Neural cell (in vitro differentiated cells): Measurements from ENCODE around the gene TPM2. TPM values are rescaled to one million over a fixed set of nuclear protein-coding genes. Genes with fewer than 3 reads are reported as not detected.
"Not testable (repeated sequence)": the region's sequence is repeated elsewhere in the genome, so short reads cannot be mapped to it uniquely, and the experiment has no call there.

ENCODE experiments used
- H2AFZ ChIP-seq: fragments of 200-600, 300-800 bp; sonication (generic), shearing (Covaris generic); 2 replicates; pipeline ENCODE4 v1.6.0; 2014; ENCODE audit warnings: low read depth, mild to moderate bottlenecking, antibody characterized with exemption, low read length, moderate library complexity
- H3F3A ChIP-seq: fragments of 200-600 bp; shearing (Covaris generic); 2 replicates; pipeline ENCODE4 v1.6.1; 2016; ENCODE audit warnings: mild to moderate bottlenecking, moderate library complexity, mixed read lengths, antibody characterized with exemption, low read length; ENCODE audit not compliant: insufficient read depth, poor library complexity, severe bottlenecking
- H3K27ac ChIP-seq: fragments of 200-600, 300-800 bp; sonication (generic), shearing (Covaris generic); 2 replicates; pipeline ENCODE4 v1.5.1; 2014; ENCODE audit warnings: mild to moderate bottlenecking, low read length, moderate library complexity
- H3K27me3 ChIP-seq: fragments of 300-800, 200-600 bp; sonication (generic), shearing (Covaris generic); 2 replicates; pipeline ENCODE4 v1.6.0; 2014; ENCODE audit warnings: mild to moderate bottlenecking, low read depth, low read length, moderate library complexity; ENCODE audit not compliant: insufficient read depth
- H3K36me3 ChIP-seq: fragments of 300-800, 200-600 bp; sonication (generic), shearing (Covaris generic); 2 replicates; pipeline ENCODE4 v1.5.1; 2014; ENCODE audit warnings: mild to moderate bottlenecking, antibody characterized with exemption, low read length, moderate library complexity; ENCODE audit not compliant: insufficient read depth
- H3K4me2 ChIP-seq: fragments of 300-800, 200-600 bp; sonication (generic), shearing (Covaris generic); 2 replicates; pipeline ENCODE4 v1.6.0; 2014; ENCODE audit warnings: mild to moderate bottlenecking, low read length
- H3K4me3 ChIP-seq: fragments of 300-800, 200-600 bp; sonication (generic), shearing (Covaris generic); 2 replicates; pipeline ENCODE4 v1.5.1; 2014; ENCODE audit warnings: mild to moderate bottlenecking, low read length, moderate library complexity
- H3K79me2 ChIP-seq: fragments of 200-600 bp; shearing (Covaris generic); replicated peaks from 2 replicates; pipeline ENCODE4 v1.6.0; 2014; ENCODE audit warnings: mild to moderate bottlenecking, low read length, moderate library complexity; ENCODE audit not compliant: insufficient read depth
- H3K9ac ChIP-seq: fragments of 300-800, 200-600 bp; sonication (generic), shearing (Covaris generic); 2 replicates; pipeline ENCODE4 v1.6.1; 2016; ENCODE audit warnings: mild to moderate bottlenecking, low read length, mixed read lengths
- H3K9me2 ChIP-seq: fragments of 200-600 bp; shearing (Covaris generic); 2 replicates; pipeline ENCODE4 v1.6.1; 2016; ENCODE audit warnings: mild to moderate bottlenecking, low read length, mixed read lengths; ENCODE audit not compliant: insufficient read depth
- H3K9me3 ChIP-seq: fragments of 200-600, 300-800 bp; sonication (generic), shearing (Covaris generic); 2 replicates; pipeline ENCODE4 v1.6.1; 2016; ENCODE audit warnings: mild to moderate bottlenecking, mixed run types, low read length, moderate library complexity, mixed read lengths
- H4K20me1 ChIP-seq: fragments of 200-600 bp; shearing (Covaris generic); 2 replicates; pipeline ENCODE4 v1.6.1; 2016; ENCODE audit warnings: mild to moderate bottlenecking, mixed run types; ENCODE audit not compliant: insufficient read depth
- CTCF ChIP-seq: fragments of 450-650 bp; IDR thresholded peaks from 2 replicates; pipeline ENCODE4 v1.5.1; 2014; ENCODE audit warnings: antibody characterized with exemption, mild to moderate bottlenecking, moderate library complexity; ENCODE audit not compliant: poor library complexity, severe bottlenecking
- EP300 ChIP-seq: fragments of 450-650 bp; conservative IDR thresholded peaks from 2 replicates; pipeline ENCODE4 v1.6.1; 2014; ENCODE audit warnings: antibody characterized with exemption, mild to moderate bottlenecking, moderate library complexity; ENCODE audit not compliant: poor library complexity, severe bottlenecking
- EZH2 ChIP-seq: fragments of 200-600, 300-800 bp; shearing (Covaris generic), sonication (generic); IDR thresholded peaks from 2 replicates; pipeline ENCODE4 v1.6.1; 2014; ENCODE audit warnings: antibody characterized with exemption, low read length, borderline replicate concordance, mild to moderate bottlenecking; ENCODE audit not compliant: insufficient read depth, poor library complexity, severe bottlenecking
- MXI1 ChIP-seq: fragments of 450-650 bp; conservative IDR thresholded peaks from 2 replicates; pipeline ENCODE4 v1.6.1; 2014; ENCODE audit warnings: antibody characterized with exemption, mild to moderate bottlenecking; ENCODE audit not compliant: poor library complexity, severe bottlenecking
- POLR2AphosphoS5 ChIP-seq: IDR thresholded peaks from 2 replicates; pipeline ENCODE4 v1.6.1; 2012
- RAD21 ChIP-seq: fragments of 450-650 bp; conservative IDR thresholded peaks from 2 replicates; pipeline ENCODE4 v1.6.1; 2014; ENCODE audit warnings: antibody characterized with exemption, mild to moderate bottlenecking, moderate library complexity
- SMC3 ChIP-seq: fragments of 450-650 bp; conservative IDR thresholded peaks from 2 replicates; pipeline ENCODE4 v1.6.1; 2014; ENCODE audit warnings: antibody characterized with exemption, mild to moderate bottlenecking, moderate library complexity; ENCODE audit not compliant: poor library complexity
- TAF1 ChIP-seq: IDR thresholded peaks from 2 replicates; pipeline ENCODE4 v1.6.1; 2012; ENCODE audit warnings: low read depth
- polyA plus RNA-seq: library from polyadenylated mRNA; depleted of rRNA; stranded (reverse); fragments of >200 nt; gene quantifications from 2 replicates; pipeline ENCODE4 v1.2.3, GENCODE V29; 2014
- TF ChIP-seq, protein P1 (sequence below): IDR thresholded peaks from 2 replicates; pipeline ENCODE4 v1.6.1; 2012; ENCODE audit warnings: borderline replicate concordance

The TPM2 gene
- polyA plus RNA-seq, 1 donor from 2014 or later, result not detected

DNA sequence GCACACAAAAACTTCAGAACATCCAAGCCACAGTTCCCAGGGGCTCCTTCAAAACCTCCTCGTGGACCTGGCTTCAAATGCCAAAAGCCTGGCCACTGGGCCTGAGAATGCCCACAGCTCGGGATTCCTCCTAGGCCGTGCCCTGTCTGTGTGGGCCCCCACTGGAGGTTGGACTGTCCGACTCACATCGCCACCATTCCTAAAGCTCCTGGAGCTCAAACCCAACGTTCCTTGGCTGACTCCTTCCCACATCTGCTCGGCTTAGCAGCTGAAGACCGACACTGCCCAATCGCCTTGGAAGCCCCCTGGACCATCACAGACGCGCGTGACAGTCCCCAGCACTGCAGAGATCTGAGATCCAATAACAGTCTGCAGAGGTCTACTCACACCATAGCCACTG lies 46.7 kb downstream of the TPM2 start:
- no peak overlapping the region for H3K4me3 ChIP-seq
- no peaks in the 10 kb centered on the region for H4K20me1 ChIP-seq
- H3K36me3 ChIP-seq, result no peaks in the 10 kb centered on the region
- H3K27ac ChIP-seq, result no peak overlapping the region
- no peaks in the 10 kb centered on the region for H3K9me3 ChIP-seq
- no peaks in the 10 kb centered on the region for H3K27me3 ChIP-seq
- no peaks in the 10 kb centered on the region for H3K79me2 ChIP-seq
- no peaks in the 10 kb centered on the region for H3F3A ChIP-seq
- H2AFZ ChIP-seq, result no peak overlapping the region
- H3K9me2 ChIP-seq, result no peaks in the 10 kb centered on the region
- TF ChIP-seq, protein P1, sequence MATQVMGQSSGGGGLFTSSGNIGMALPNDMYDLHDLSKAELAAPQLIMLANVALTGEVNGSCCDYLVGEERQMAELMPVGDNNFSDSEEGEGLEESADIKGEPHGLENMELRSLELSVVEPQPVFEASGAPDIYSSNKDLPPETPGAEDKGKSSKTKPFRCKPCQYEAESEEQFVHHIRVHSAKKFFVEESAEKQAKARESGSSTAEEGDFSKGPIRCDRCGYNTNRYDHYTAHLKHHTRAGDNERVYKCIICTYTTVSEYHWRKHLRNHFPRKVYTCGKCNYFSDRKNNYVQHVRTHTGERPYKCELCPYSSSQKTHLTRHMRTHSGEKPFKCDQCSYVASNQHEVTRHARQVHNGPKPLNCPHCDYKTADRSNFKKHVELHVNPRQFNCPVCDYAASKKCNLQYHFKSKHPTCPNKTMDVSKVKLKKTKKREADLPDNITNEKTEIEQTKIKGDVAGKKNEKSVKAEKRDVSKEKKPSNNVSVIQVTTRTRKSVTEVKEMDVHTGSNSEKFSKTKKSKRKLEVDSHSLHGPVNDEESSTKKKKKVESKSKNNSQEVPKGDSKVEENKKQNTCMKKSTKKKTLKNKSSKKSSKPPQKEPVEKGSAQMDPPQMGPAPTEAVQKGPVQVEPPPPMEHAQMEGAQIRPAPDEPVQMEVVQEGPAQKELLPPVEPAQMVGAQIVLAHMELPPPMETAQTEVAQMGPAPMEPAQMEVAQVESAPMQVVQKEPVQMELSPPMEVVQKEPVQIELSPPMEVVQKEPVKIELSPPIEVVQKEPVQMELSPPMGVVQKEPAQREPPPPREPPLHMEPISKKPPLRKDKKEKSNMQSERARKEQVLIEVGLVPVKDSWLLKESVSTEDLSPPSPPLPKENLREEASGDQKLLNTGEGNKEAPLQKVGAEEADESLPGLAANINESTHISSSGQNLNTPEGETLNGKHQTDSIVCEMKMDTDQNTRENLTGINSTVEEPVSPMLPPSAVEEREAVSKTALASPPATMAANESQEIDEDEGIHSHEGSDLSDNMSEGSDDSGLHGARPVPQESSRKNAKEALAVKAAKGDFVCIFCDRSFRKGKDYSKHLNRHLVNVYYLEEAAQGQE, result no peak
- TF ChIP-seq EZH2, result no peak
- no peak for TF ChIP-seq MXI1
- TF ChIP-seq SMC3, result no peak
- TF ChIP-seq EP300, result no peak
- no peak for TF ChIP-seq TAF1
- TF ChIP-seq CTCF, result no peak
- no peak for TF ChIP-seq RAD21
- no peak for TF ChIP-seq POLR2AphosphoS5
- no peak overlapping the region for H3K4me2 ChIP-seq
- H3K9ac ChIP-seq, result no peak overlapping the region

GRCh38 chr9:35641478-35641877 lies 48.2 kb downstream of the TPM2 start:
- not testable (repeated sequence) for H3K9me3 ChIP-seq, H3K9ac ChIP-seq, H3K36me3 ChIP-seq, H3F3A ChIP-seq, H2AFZ ChIP-seq, H3K4me3 ChIP-seq, H4K20me1 ChIP-seq, H3K27ac ChIP-seq, H3K79me2 ChIP-seq, H3K27me3 ChIP-seq, H3K4me2 ChIP-seq, H3K9me2 ChIP-seq

DNA sequence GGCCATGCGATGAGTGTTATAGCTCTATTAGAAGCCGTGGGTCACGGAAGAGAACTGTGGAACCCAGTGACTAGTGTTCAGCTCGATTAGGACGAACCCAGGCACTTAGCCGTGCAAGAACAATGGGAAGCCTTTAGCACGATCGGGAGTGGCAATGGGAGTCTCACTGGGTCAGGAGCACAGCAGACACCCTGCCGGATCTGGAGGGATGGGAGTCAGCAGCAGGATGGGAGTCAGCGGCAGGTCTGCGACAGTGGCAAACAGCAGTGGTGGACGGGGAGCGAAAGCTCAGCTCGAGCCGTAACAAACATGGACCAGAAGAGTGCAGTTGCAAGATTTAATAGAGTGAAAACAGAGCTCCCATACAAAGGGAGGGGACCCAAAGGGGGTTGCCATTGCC lies 49.3 kb downstream of the TPM2 start:
- not testable (repeated sequence) for H3K4me2 ChIP-seq, H3K9ac ChIP-seq, H3K9me2 ChIP-seq

More for the DNA sequence above, 49.3 kb downstream of the TPM2 start:
- not testable (repeated sequence) for H3K9me3 ChIP-seq, H3F3A ChIP-seq, H3K27me3 ChIP-seq, H3K27ac ChIP-seq, H3K79me2 ChIP-seq, H3K4me3 ChIP-seq, H3K36me3 ChIP-seq, H2AFZ ChIP-seq, H4K20me1 ChIP-seq
